GM23248 (cell line): ENCODE measurements around the gene KAT5.

Experiments
- EZH2 ChIP-seq: fragments of 200-600 bp; sonication (generic); IDR thresholded peaks from 2 replicates; pipeline ENCODE4 v1.6.1; 2018; ENCODE audit warnings: antibody characterized with exemption, mild to moderate bottlenecking; ENCODE audit not compliant: insufficient read depth, poor library complexity, severe bottlenecking
- EZH2phosphoT487 ChIP-seq: fragments of 200-600 bp; sonication (generic); IDR thresholded peaks from 2 replicates; pipeline ENCODE4 v1.6.1; 2018; ENCODE audit warnings: antibody characterized with exemption, moderate library complexity, mild to moderate bottlenecking, low read depth; ENCODE audit not compliant: insufficient read depth

GRCh38 chr11:65716302-65716701, 4.2 kb downstream of the KAT5 start:
- no peak for TF ChIP-seq EZH2phosphoT487
- TF ChIP-seq EZH2 = no peak
